Activated CD8-positive, alpha-beta memory T cell treated with anti-CD3 and anti-CD28 coated beads, Interleukin-2, amount 50 U/mL, for 4 hours (primary cell): ENCODE data around the gene KNDC1.
"Not testable (repeated sequence)": the region's sequence is repeated elsewhere in the genome, so short reads cannot be mapped to it uniquely, and the experiment has no call there.

Source experiments
- DNase-seq: peaks from one replicate; pipeline ENCODE4 v3.0.0-alpha.2; 2020

The KNDC1 gene, protein sequence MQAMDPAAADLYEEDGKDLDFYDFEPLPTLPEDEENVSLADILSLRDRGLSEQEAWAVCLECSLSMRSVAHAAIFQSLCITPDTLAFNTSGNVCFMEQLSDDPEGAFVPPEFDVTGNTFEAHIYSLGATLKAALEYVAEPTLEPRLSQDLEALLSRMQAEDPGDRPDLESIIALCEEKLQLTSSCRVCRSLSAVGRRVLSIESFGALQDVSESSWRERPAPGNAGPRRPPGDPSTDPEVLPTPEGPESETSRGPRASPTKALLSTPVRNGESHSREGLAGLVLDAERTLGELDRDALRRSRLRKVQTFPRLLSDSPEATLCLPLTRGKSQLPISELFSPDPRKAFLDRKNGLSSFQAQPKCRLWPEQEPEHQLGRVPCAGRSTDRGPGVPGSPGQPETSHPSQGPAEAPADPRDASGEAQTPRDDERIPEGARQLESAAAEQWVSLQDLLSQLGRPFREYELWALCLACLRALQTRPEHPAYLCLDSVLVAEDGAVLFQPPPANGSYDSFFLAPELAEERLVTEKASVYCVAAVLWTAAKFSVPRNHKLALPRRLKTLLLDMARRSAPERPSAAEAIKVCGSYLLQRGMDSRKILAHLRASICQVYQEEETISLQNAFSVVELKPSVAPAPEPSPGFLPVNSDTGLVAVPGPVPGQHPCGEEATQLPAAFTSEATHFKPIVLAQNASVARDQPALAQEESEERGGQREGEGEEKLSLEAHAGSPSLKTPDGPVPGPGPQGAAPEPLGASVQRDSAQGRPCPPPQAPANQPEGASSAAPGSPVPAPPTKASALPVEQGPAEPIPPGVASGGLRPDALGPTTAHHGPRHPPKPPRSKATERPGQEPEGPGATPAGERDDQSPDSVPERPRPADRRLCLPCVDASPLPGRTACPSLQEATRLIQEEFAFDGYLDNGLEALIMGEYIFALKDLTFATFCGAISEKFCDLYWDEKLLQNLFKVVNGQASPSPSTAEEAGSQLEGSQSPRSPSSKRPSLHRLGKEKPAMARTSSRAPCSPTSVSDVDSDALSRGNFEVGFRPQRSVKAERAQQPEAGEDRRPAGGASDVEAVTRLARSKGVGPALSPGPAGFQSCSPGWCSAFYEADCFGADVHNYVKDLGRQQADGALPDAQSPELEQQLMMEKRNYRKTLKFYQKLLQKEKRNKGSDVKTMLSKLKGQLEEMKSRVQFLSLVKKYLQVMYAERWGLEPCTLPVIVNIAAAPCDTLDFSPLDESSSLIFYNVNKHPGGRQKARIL (N-terminal part only)

DNA sequence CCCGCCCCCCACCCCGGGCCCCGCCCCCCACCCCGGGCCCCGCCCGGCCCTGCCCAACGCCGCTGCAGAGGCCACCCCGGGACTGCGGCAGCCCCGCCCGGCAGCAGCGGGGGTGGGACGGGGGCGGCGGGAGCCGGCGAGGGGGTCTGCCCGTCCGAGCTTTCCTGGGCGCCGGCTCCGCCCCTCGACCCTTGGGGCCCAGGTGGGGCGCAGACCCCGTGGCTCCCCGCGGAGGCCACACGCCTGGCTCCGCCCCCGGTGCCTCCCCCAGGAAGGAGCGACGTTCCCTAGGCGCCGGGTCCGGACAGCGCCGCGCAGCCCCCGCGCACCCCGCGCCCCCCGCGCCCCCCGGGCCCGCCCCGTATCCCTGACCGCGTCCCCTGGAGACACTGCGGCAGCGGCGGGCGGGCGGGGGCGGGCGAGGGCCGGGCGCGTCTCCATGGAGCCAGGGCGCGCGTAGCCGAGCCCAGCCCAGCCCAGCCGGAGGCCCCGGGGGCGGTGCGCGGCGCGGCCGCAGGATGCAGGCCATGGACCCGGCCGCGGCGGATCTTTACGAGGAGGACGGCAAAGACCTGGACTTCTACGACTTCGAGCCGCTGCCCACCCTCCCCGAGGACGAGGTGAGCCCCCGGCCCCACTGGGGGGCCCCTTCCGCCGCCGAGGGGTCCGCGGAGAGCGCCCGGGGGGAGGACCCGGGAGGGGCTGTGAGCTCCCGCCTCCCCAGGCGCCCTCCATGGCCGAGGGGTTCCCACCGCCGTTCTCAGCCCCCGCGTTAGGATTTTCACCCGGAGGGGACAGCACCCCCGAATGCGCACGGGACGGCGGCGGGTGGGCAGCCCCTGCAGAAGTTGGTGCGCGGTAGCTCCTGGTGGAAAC lies at the start of gene KNDC1:
Gene KNDC1 (plus strand): TSS at position 270 of the 876 bp plus-strand sequence. CDS start 249 bp downstream, at position 519.
- DNase-seq = no peak

DNA sequence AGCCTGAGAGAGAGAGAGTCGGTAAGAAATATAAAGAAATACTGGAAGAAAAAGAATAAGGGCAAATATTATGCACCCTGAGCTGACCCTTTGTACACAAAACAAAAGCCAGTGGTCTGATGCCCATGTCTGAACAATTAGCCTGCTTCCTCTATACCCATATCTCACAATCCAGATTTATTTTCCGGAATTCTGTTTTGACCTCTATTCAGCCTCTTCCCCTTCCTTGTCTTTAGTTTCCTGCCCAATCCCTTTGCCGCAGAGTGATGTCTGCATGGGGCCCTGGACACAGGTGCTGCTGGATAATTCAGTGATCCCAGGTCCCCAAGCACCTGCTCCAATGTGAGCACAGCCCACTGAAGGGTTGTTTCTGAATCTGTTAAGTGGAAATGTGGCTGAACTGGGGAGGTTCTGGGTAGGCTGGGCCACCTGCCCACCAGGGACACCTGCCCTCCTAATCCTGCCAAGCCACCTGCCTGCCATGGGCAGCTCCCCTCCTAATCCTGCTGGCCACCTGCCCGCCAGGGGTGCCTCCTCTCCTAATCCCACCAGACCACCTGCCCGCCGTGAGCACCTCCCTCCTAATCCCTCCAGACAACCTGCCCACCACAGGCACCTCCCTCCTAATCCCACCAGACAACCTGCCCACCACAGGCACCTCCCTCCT lies 49.3 kb upstream of the KNDC1 start:
- DNase-seq = no peak

DNA sequence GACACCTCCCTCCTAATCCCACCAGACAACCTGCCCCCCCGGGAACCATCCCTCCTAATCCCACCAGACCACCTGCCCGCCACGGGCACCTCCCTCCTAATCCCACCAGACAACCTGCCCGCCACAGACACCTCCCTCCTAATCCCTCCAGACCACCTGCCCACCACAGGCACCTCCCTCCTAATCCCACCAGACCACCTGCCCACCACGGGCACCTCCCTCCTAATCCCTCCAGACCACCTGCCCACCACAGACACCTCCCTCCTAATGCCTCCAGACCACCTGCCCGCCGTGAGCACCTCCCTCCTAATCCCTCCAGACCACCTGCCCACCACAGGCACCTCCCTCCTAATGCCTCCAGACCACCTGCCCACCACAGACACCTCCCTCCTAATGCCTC lies 48.4 kb upstream of the KNDC1 start:
- DNase-seq = not testable (repeated sequence)

DNA sequence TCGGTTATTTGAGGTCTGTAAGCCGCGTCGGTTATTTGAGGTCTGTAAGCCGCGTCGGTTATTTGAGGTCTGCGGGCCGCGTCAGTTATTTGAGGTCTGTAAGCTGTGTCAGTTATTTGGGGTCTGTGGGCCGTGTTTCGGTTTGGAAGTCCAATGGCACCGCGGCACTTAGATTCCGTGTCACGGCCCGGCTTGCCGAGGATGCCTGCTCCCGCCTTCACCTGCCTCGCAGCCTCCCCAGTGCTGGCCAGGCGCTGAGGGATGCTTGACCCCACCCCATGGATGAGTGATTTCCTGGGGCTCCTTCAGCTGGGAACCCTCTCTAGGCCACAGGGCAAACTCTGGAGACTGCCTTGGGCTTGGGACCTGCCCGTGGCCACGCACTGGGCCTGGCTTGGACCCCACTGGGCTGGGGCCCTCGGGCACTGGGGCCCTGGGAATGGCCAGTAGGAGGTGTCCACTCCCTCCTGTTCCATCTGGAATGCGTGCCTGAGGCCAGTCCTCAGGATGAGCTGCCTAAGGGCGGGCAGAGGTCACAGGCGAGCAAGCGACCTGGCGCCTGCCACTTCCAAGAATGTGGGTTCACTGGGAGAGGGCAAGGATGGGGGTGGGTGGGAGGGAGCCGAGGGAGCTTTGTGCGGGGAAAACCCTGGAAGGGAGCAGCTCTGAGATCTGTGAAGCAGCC lies 46.7 kb upstream of the KNDC1 start:
- DNase-seq = no peak

DNA sequence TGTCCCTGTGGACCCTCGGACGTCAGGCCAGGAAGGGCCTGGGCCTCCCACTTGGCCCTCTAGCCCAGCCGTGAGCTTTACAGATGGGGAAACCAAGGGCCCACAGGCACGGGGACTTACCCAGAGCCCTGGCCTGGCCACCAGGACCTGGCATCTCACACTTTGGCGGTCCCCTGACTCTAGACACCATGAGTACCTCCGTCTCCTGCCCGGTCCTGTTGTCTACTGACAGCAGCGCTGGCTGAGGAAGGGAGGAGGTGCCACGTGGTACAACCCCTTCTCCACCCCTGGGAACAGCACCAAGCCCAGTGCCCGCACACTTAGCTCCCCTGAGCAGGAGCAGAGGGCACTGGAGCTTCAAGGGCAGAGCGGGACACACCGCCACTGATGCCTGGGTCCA lies 46.2 kb upstream of the KNDC1 start:
- DNase-seq = no peak

DNA sequence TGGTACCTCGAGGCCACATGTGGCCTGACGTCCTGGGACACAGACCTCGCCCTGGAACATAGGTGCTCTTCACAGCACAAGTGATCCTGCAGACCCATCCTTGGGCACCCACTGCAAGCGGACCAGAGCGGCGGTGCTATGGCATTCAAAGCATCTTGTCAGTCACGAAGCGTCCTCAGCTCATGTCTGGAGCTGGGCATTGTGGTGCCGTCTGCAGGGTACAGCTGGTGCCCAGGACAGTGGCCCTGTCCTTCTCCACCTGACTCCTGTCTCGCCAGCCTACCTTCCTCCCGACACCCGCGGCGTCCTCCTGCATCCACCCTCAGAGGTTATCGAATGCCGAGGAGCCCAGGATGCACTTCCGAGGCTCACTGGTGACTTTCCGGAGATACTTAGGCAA lies 45.8 kb upstream of the KNDC1 start:
- no peak for DNase-seq

DNA sequence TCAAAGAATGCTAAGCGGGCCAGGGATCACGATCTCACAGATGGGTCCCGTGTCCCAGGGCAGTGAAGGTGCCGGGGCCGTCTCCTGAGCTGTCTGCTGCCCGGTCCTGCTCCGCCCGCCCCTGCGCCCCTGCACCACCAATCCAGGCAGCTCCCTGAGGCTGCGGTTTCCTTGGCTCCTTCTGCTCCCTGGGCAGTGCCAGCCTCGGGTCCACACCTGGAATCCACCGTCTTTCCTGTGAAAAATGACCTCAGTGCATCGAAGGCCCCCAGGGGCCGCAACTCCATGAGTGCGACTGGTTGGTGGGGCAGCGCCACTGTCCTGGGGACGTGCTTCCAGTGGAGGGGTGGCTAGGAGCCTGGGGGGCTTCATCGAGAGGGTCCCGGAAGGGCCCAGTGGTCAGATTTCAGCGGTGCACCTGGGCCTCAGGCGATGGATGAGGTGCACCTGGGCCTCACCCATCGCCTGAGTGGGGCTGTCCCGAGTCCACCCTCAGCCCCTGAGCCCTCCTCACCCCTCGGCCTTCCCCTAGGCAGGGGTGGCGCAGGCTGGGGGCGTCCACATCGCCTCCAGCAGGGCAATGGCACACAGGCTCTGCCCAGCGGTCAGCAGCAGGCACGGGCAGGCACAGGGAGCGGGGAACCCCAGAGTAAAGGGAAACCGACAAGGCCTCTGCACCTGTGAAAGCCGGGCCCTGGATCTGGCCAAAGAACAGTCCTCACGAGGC lies 45.1 kb upstream of the KNDC1 start:
- no peak for DNase-seq

DNA sequence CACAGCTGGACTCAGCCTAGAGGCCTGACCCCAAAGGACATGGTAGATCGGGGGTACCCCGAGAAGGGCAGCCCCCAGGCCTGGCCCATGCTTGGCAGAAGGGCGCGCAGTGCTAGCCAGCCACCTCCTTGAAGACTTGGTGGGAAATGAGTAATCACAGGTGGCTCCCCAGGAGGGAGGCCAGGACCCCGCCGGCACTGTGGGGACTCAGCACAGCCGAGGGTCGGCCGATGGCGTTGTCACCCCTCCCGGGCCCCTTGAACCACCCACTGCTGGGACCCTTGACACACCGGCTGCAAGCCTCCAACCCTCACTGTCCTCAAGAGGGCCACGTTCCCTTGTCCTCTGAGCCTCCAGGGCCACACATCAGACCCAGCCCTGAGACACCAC lies 44.6 kb upstream of the KNDC1 start:
- DNase-seq = no peak

DNA sequence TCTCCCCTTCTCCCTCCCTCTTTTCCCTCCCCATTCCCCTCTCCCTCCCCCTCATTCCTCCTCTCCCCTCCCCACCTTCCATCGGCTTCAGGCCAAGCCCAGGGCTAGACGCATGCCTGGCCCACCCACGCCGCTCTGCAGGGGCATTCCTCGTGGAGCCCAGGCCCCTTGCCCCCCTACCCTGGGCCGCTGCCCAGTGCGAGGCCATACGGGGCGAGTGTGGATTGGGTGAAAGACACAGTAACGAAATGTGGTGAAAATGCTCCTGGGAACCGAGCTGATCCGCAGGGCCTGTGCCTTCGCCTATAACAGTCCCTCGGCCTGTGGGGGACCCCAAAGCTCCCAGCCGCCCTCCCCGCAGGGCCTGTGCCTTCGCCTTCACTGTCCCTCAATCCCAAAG lies 44.0 kb upstream of the KNDC1 start:
- DNase-seq = no peak

DNA sequence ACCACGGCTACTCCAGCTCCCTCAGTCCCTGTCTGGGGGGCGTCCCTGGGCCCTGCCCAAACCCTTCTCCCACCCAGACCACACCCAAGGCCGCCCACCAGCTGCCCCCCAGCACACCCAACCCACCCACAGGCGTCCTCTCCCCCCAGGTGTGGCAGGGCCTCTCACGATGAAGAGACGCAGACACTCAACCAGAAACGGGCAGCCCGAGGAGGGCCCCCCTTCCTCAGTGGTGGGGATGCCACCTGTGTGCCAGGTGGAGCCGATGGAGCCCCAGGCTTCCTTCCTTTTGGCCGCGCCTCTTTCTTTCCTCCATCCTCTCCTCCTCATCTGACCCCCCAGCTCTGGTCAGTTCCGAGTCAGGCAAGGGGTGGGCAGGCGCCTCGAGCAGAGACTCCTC lies 43.6 kb upstream of the KNDC1 start:
- no peak for DNase-seq

DNA sequence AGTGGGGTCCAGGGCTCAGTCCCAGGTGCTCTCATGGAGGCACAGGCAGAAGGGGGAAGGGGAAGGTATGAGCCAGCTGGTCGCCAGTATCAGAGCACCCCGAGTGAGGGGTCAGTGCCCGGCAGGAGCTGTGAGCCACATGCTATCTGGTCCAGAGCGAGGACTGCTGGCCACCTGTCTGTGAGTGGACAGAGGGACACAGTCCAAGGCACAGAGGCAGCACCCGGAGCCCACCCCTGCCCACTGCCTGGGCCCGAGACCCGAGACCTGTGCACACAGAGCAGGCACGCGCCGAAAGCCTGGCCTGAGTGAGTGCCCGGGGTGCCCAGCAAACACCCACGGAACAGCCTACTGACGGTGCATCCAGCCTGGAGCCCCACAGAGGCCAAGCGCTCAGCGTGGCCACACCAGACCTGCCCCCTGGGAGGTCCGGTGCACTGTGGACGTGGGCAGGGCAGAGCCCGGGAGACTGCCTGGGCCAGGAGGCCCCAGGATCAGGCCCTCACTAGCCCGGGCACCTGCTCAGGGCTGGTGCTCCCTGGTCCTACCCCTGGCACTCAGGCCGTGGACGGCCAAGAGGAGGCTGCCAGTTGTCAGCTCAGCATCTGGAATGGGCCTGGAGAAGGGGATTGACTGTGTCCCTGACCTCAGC lies 42.9 kb upstream of the KNDC1 start:
- no peak for DNase-seq

DNA sequence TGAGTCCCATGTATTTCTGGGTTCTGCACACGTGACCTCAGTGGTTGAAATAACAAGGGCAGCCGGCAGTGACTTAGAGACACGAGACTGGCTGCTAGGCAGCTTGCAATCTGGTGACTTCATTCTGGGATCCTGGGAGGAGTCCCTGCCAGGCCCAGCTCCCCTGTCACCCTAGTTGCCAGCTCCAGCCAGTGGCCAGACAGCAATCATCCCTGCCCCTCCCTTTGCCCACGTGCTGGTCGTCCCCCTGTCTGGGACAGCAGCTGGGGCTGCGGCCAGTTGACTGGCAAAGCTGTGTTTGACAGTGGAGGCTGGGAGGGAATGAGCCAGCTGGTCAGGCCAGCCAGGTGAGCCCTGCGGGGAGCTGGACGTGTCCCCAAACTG lies 42.3 kb upstream of the KNDC1 start:
- no peak for DNase-seq

DNA sequence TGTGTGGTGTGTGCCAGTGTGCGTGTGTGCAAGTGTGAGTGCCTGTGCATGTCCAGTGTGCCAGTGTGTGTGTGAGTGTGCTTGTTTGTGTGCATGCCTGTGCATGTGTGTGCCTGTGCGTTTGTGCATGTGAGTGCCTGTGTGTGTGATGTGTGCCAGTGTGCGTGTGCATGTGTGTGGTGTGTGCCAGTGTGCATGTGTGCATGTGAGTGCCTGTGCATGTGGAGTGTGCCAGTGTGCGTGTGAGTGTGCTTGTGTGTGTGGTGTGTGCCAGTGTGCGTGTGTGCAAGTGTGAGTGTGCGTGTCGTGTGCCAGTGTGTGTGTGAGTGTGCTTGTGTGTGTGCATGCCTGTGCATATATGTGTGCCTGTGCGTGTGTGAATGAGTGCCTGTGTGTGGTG lies 38.5 kb upstream of the KNDC1 start:
- DNase-seq = no peak

DNA sequence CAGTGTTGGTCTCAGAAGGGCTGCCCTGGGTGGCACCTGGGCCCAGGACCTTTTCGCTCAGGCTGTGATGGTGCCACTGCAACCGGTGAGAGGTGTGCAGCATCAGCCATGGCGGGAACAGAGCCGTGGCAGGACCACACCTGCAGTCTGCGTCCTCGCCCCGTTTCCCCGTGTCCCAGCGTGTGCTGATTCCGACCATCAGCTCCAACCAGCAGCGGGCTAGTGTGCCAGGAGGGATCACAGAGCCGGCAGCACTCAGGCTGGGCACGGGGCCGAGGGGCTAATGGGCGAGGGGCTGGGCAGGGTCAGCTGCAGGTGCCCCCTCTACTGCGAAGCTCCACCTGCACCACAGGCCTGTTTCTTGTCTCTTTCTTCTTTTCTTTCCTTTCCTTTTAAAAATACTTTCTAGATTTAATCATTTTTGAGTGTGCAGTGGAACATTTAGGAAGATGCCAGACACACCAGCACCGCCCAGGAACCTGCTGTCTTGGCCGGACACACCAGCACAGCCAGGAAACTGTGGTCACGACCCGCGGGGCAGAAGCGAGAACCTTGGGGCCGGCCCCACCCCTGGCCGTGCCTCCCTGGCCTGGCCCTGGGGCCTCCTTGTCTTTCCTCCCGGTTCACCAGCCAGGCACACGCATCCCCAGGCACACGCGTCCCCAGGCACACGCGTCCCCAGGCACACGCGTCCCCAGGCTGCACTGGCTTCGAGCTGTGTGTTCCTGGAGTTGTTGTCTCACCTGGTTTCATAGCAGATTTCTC lies 37.7 kb upstream of the KNDC1 start:
- no peak for DNase-seq

DNA sequence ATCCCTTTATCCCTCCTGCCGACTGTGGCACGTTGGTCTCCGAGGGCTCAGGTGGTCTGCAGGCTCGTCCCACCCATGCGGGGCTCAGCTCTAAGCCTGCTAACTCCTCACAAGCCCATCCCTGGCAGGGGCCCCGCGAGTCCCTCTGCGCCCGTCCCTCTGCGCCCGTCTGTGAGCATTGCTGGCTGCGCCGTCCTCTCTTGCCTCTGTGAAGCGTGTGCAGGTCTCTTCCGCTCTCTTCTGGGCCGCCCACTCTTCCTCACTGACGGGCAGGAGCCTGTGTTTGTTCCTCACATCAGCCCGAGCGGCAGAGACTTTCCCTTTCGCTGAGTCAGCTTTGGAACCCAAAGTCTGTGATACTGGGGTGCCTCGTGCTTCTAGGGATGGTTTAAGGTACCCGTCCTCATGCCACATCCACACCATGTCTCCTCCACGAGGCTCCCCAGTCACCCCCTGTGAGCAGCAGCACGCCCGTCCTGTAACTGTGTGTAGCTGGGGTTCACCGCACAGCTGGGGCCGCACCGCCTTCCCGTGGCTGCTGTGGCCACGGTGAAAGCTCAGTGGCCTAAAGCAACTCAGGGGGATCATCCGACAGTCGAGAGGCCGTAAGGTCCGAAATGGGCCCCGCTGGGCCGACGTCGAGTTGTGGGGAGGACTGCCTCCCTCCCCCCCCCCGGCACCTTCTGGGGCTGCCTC lies 36.8 kb upstream of the KNDC1 start:
- DNase-seq = no peak

DNA sequence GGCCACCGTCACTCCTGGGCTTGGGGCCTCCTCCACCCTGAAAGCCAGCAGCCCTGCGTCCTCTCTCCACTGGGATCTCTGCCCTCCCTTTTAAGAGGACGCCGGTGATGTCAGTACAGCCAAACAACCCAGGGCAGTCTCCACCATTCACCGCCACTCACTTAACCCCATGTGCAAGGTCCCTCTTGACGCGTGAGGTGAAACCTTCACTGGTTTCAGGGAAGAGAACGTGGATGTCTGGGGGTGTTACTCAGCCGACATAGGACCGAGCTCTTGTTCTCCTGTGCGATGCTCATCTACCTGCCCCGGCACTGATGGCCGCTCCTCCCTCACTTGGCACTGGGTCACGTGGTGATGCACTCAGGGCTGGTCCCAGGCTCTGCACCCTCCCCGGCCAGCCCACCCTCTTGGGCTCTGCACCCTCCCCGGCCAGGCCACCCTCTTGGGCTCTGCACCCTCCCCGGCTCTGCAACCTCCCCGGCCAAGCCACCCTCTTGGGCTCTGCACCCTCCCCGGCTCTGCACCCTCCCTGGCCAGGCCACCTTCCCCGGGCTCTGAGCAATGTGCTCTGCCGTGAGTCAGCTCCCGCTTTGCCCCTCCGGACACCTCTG lies 36.2 kb upstream of the KNDC1 start:
- no peak for DNase-seq

DNA sequence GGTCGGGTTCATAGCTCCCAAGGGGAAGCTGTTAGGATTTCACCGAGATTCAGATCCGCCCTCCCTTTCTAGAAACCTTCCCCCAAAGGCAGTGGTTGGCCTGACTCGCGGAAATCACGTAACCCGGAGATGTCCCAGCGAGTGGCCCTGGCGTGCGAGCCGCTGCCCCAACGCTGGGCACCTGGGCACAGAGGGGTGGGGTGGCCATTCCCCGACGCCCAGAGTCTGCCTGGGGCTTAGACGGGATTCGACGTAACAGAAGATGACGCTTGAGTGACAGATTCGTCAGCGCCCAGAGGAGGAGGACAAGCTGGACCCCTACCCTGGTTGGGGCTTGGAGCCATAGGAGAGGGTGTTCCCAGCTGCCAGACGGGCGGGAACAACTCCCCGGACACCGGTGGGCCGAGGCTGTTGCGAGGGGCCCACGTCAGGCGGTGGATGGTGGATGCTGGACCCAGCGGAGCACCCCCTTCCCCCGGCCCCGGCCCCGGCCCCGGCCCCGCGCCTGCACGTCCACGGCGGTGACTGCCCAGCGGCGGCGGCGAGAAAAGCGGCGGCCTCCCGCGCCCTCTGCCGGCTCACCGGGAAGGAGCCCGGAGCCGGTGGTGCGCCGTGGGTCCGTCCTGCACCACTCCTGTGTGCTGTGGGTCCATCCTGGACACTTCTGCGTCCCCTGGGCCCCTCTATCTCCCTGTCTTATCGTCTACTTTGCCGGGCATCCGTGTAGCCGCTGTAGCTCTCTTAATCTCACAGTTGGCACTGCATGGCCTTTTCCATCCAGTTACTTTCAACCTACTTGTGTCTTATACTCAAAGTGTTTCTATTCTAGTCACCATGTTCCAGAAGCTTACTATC lies 35.4 kb upstream of the KNDC1 start:
- DNase-seq = no peak
